Measurements from ENCODE around the gene CD96. TPM values are rescaled to one million over a fixed set of nuclear protein-coding genes. Genes with fewer than 3 reads are reported as not detected.

The CD96 gene
- total and polyA plus RNA-seq, 9 donors, result 0.13 to 3.0 (median 0.72) TPM

DNA sequence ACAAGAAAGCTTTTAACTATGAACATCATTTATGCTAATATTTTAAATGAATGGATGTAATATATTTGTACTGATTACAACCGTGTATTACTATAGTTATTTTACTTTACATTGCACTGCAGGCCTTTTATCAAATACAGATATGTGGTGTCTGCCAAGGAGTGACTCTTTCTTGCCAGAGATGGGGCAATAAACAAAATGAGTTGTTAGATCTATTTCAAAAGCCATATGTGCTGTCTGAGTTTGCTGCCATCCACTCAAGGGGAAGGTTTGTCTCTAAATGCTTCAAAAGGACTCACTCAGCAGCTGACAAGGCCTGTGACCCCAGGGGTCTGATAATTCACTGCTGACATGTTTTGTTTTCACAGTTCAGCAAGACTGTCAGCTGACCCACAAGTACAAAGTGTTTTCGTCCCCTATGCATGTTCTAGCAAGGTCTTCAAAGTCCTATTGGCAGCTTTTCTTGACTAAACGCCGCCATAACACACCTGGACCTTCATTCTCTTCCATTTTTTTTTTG lies 94.4 kb downstream of the CD96 start:
- intact Hi-C loops (cut with DNase I), result no loop called here
- no peaks in the 10 kb centered on the region for H3K27me3 ChIP-seq
- H3K36me3 ChIP-seq, result no peaks in the 10 kb centered on the region
- whole genome bisulfite sequencing, 3 donors, result 65 to 68% (median 65%) methylated on average over 4 of the region's 4 CpGs
- no peak overlapping the region for H3K4me3 ChIP-seq
- H3K27ac ChIP-seq, result no peak overlapping the region
- H3K4me1 ChIP-seq (ENCODE audit: insufficient read depth), result peaks cover 2% of the 10 kb centered on the region
- no peak for DNase-seq
- H3K9me3 ChIP-seq, result no peaks in the 10 kb centered on the region
- TF ChIP-seq CTCF (IDR thresholded peaks at IDR 0.05) (no peak), POLR2A (IDR thresholded peaks at IDR 0.05) (no peak), EP300 (IDR thresholded peaks at IDR 0.05) (no peak)

DNA sequence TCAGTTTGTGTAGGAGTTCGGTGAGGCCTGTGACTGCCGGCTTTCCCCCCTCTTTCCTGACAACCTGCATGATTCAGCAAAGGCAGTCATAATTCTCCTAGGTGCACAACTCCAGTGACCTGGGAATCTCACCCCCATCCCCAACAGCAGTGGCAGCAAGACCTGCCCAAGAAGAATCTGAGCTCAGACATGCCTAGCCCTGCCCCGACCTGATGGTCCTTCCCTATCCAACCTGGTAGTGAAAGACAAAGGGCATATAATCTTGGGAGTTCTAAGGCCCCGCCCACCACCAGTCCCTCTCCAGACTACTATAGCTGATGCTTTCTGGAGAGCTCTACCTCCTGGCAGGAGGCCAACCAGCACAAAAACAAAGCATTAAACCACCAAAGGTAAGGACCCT lies 97.3 kb downstream of the CD96 start:
- no peak for TF ChIP-seq POLR2A (IDR thresholded peaks at IDR 0.05)
- TF ChIP-seq CTCF (IDR thresholded peaks at IDR 0.05), result no peak
- TF ChIP-seq EP300 (IDR thresholded peaks at IDR 0.05), result no peak
- WGBS, 3 donors, result 84 to 91% (median 87%) methylated on average over 4 of the region's 4 CpGs
- Histone ChIP-seq H3K27me3 (no peaks in the 10 kb centered on the region), H3K4me1 (ENCODE audit: insufficient read depth) (peaks cover 2% of the 10 kb centered on the region), H3K9me3 (no peaks in the 10 kb centered on the region), H3K4me3 (no peak overlapping the region), H3K36me3 (no peaks in the 10 kb centered on the region), H3K27ac (no peak overlapping the region)
- no peak for DNase-seq
- intact Hi-C loops (cut with DNase I), result no loop called here

GRCh38 chr3:111648991-111649579 lies 107.1 kb downstream of the CD96 start:
- 62 to 69% (median 63%) methylated on average over 3 of the region's 3 CpGs for WGBS, 3 donors

More at GRCh38 chr3:111648991-111649579, 107.1 kb downstream of the CD96 start:
- Histone ChIP-seq H3K36me3 (no peaks in the 10 kb centered on the region), H3K9me3 (no peaks in the 10 kb centered on the region), H3K4me3 (no peak overlapping the region), H3K4me1 (ENCODE audit: insufficient read depth) (no peaks in the 10 kb centered on the region), H3K27me3 (no peaks in the 10 kb centered on the region), H3K27ac (no peak overlapping the region)
- TF ChIP-seq CTCF (IDR thresholded peaks at IDR 0.05) (no peak), EP300 (IDR thresholded peaks at IDR 0.05) (no peak), POLR2A (IDR thresholded peaks at IDR 0.05) (no peak)
- intact Hi-C loops (cut with DNase I), result no loop called here
- no peak for DNase-seq

All from ovary (tissue), 9 donors.